GM12892 (cell line): ENCODE results near the gene SMARCB1.

Experiments
- POLR2A ChIP-seq: IDR thresholded peaks from 2 replicates; pipeline ENCODE4 v1.6.1; 2011; ENCODE audit warnings: low read depth, low read length, control low read depth
- POLR2AphosphoS5 ChIP-seq: IDR thresholded peaks from 2 replicates; pipeline ENCODE4 v1.6.1; 2011; ENCODE audit warnings: low read depth, low read length, control low read depth

DNA sequence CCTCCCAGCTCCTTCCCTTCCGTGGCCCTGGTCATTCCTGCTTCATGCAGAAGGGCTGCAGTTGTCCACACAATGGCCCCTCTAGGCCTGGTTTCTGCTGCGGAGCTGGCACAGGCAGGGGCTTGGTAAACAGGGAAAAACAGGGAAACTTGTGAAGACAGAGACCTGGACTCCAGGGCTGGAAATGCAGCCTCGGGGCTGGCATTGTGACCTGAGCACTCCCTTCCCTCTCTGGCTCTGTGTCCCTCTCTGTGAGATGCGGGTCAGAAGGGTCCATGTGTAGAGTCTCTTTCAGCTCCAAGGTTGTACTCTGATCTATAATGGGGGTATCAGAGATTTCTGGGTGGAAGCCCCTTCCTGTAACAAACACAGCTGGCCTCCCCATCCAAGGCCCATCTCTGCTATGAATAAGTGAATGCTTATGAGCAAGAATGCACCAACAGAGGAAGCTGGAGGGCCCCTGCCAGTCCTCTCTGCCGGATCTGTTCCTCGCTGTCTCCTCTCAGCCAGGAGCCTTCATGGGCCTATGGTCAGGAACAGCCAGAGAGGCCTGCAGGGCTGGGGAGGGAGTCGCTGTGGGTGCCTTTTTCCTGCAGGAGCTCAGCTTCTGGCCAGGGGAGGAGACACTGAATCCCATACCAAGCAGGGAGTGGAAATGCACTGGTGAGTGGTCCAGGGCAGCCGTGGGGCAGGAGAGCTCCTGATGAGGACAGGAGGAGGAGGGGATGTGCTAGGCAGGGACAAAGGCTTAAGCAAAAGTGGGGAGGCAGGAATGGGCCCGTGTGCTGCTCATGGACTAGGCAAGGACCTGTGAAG lies 58.7 kb downstream of the SMARCB1 start:
- TF ChIP-seq POLR2AphosphoS5 (no peak), POLR2A (no peak)
